HepG2 (cell line): Measurements from ENCODE around the gene GCH1. TPM values are rescaled to one million over a fixed set of nuclear protein-coding genes. Genes with fewer than 3 reads are reported as not detected.
A peak's percentile ranks its signal among the peaks of the same experiment; 100 is the strongest.

Experiments used
- ATAC-seq: fragments of 200-7000 bp; cut with Tn5 transposase; 3 replicates; pipeline ENCODE4 v1.9.1; 2020; ENCODE audit warnings: mild to moderate bottlenecking, moderate library complexity
- BruUV-seq: library from RNA; stranded (reverse); fragments of 400-500 nt; replicated peaks from 2 replicates; lab custom pipeline; 2021; lab: Mats Ljungman, UMichigan
- CTCF ChIA-PET: fragments of 300-600 bp; formaldehyde crosslinking; extraction: SDS; loops from one replicate; lab custom pipeline; 2021; ENCODE audit warnings: low total read pairs, inconsistent platforms, low intra/inter-chr PET ratio; lab: Yijun Ruan, JAX
- POLR2A ChIA-PET: fragments of 350-600 bp; sonication (Branson Sonifier 250); formaldehyde crosslinking; loops from one replicate; lab custom pipeline; 2020; ENCODE audit warnings: antibody characterized with exemption, inconsistent platforms; lab: Yijun Ruan, JAX
- DNase-seq: peaks from one replicate; pipeline ENCODE4 v3.0.0-alpha.2; 2015; ENCODE audit warnings: low spot score
- FAIRE-seq: peaks from 3 replicates; lab custom pipeline; 2011; peaks lifted over from hg19 to GRCh38; lab: Jason Lieb, UNC
- H2AFZ ChIP-seq: one replicate; pipeline ENCODE4 v1.6.1; 2011; ENCODE audit warnings: low read length, inconsistent platforms
- H3K27ac ChIP-seq: fragments of 300-600 bp; 3 replicates; pipeline ENCODE4 v1.8.0; 2011; ENCODE audit warnings: mixed run types, mild to moderate bottlenecking, mixed read lengths, low read length, inconsistent platforms; ENCODE audit not compliant: insufficient read depth; ENCODE audit errors: extremely low read length
- H3K27me3 ChIP-seq, 2 experiments: fragments of 200-600 bp in 1 of 2; 2 replicates in 1 of 2; 3 replicates in 1 of 2; pipeline versions ENCODE4 v1.6.0 to v1.8.0; 2011; ENCODE audit warnings: low read length in 2 of 2, mild to moderate bottlenecking in 2 of 2, moderate library complexity in 2 of 2, inconsistent platforms in 1 of 2; ENCODE audit not compliant: insufficient read depth in 2 of 2, control insufficient read depth in 1 of 2
- H3K36me3 ChIP-seq, 2 experiments: fragments of 200-600 bp in 1 of 2; replicated peaks in 1 of 2; 2 replicates in 1 of 2; 3 replicates in 1 of 2; pipeline versions ENCODE4 v1.5.1 to v1.8.0; 2011; ENCODE audit warnings: low read length in 2 of 2, inconsistent platforms in 1 of 2; ENCODE audit not compliant: insufficient read depth in 2 of 2, control insufficient read depth in 1 of 2
- H3K4me1 ChIP-seq: 2 replicates; pipeline ENCODE4 v1.5.1; 2012; ENCODE audit warnings: low read length, inconsistent platforms; ENCODE audit not compliant: insufficient read depth
- H3K4me2 ChIP-seq: 2 replicates; pipeline ENCODE4 v1.6.0; 2011; ENCODE audit warnings: low read depth, low read length, inconsistent platforms
- H3K4me3 ChIP-seq, 3 experiments: fragments of 200-600 bp in 1 of 3; sonication (generic), shearing (Covaris generic) in 1 of 3; replicated peaks in 1 of 3; 2 replicates each; pipeline ENCODE4 v1.5.1; 2011 to 2016; ENCODE audit warnings: low read length in 3 of 3, inconsistent platforms in 2 of 3, low read depth in 2 of 3, mild to moderate bottlenecking in 2 of 3, control low read depth in 1 of 3, mixed read lengths in 1 of 3; ENCODE audit not compliant: insufficient read depth in 1 of 3
- H3K79me2 ChIP-seq: one replicate; pipeline ENCODE4 v1.6.1; 2011; ENCODE audit warnings: low read length, inconsistent platforms; ENCODE audit not compliant: insufficient read depth
- H3K9ac ChIP-seq: 2 replicates; pipeline ENCODE4 v1.6.0; 2011; ENCODE audit warnings: mild to moderate bottlenecking, low read depth, low read length, inconsistent platforms; ENCODE audit not compliant: insufficient read depth
- H3K9me3 ChIP-seq: 2 replicates; pipeline ENCODE4 v1.5.1; 2012; ENCODE audit warnings: mild to moderate bottlenecking, low read length
- H4K20me1 ChIP-seq: 2 replicates; pipeline ENCODE4 v1.6.0; 2011; ENCODE audit warnings: inconsistent platforms, mild to moderate bottlenecking, low read length, moderate library complexity; ENCODE audit not compliant: insufficient read depth
- FOSL1 ChIP-seq: sonication (generic); formaldehyde crosslinking; IDR thresholded peaks from 2 replicates; pipeline ENCODE4 v1.9.0; 2021; ENCODE audit warnings: missing genetic modification reagents, borderline replicate concordance
- HMG20A ChIP-seq: IDR thresholded peaks from 2 replicates; pipeline ENCODE4 v1.6.1; 2016; ENCODE audit warnings: borderline replicate concordance
- HNRNPLL ChIP-seq: fragments of 200-400 bp; formaldehyde crosslinking; IDR thresholded peaks from 2 replicates; pipeline ENCODE4 v1.6.1; 2017; ENCODE audit warnings: mild to moderate bottlenecking, low read depth, low read length; ENCODE audit not compliant: poor library complexity, severe bottlenecking
- MAF1 ChIP-seq: sonication (generic); formaldehyde crosslinking; IDR thresholded peaks from 2 replicates; pipeline ENCODE4 v1.5.0; 2020; ENCODE audit warnings: missing genetic modification reagents, borderline replicate concordance
- MAFF ChIP-seq: IDR thresholded peaks from 2 replicates; pipeline ENCODE4 v1.6.1; 2011; ENCODE audit warnings: low read depth, low read length, improper control_type of control experiment
- MED8 ChIP-seq: sonication (generic); formaldehyde crosslinking; IDR thresholded peaks from 2 replicates; pipeline ENCODE4 v1.8.1; 2023; ENCODE audit warnings: mild to moderate bottlenecking, missing genetic modification reagents; ENCODE audit not compliant: insufficient replicate concordance
- NR2F1 ChIP-seq, 2 experiments: fragments of 450-650 bp in 1 of 2; formaldehyde crosslinking in 1 of 2; IDR thresholded peaks; 2 replicates each; pipeline versions ENCODE4 v1.5.0 to v1.6.1; 2016 to 2020; ENCODE audit warnings: mild to moderate bottlenecking in 1 of 2, missing compliant biosample characterization in 1 of 2, missing genetic modification reagents in 1 of 2, moderate library complexity in 1 of 2
- SKI ChIP-seq: fragments of 450-650 bp; IDR thresholded peaks from one replicate; pipeline ENCODE4 v1.6.1; 2018; ENCODE audit warnings: mild to moderate bottlenecking; ENCODE audit not compliant: partially characterized antibody
- SMAD3 ChIP-seq: sonication (generic); formaldehyde crosslinking; IDR thresholded peaks from 2 replicates; pipeline ENCODE4 v1.4.0; 2020; ENCODE audit warnings: missing genetic modification reagents
- STAT6 ChIP-seq: sonication (generic); formaldehyde crosslinking; IDR thresholded peaks from 2 replicates; pipeline ENCODE4 v1.4.0; 2020; ENCODE audit warnings: missing genetic modification reagents, mild to moderate bottlenecking, borderline replicate concordance
- TOPORS ChIP-seq: sonication (generic); formaldehyde crosslinking; IDR thresholded peaks from 2 replicates; pipeline ENCODE4 v1.8.0; 2023; ENCODE audit warnings: mild to moderate bottlenecking, missing genetic modification reagents
- ZFYVE20 ChIP-seq: sonication (generic); formaldehyde crosslinking; IDR thresholded peaks from 2 replicates; pipeline ENCODE4 v1.8.0; 2023; ENCODE audit warnings: low read depth, mild to moderate bottlenecking, moderate library complexity, missing genetic modification reagents, borderline replicate concordance
- ZMYM4 ChIP-seq: sonication (generic); formaldehyde crosslinking; IDR thresholded peaks from 2 replicates; pipeline ENCODE4 v1.8.1; 2023; ENCODE audit warnings: mild to moderate bottlenecking, missing genetic modification reagents
- ZNF616 ChIP-seq: sonication (generic); formaldehyde crosslinking; IDR thresholded peaks from 2 replicates; pipeline ENCODE4 v1.5.0; 2020; ENCODE audit warnings: low read depth, mild to moderate bottlenecking, missing genetic modification reagents
- ZNF629 ChIP-seq: sonication (generic); formaldehyde crosslinking; conservative IDR thresholded peaks from 2 replicates; pipeline ENCODE4 v1.5.0; 2020; ENCODE audit warnings: missing genetic modification reagents
- WGBS: methylation state at CpG from one replicate; pipeline ENCODE4 v1.1.6; 2017; ENCODE audit warnings: low lambda C conversion rate; 5-methylcytosine and 5-hydroxymethylcytosine counted together
- in situ Hi-C: cut with HindIII; loops from 2 replicates; pipeline ENCODE4 v1.10.0; 2017; ENCODE audit warnings: low pct_unique_long_range_greater_than_20kb; ENCODE audit not compliant: extremely low pct_ligation_motif_present
- intact Hi-C: fragments of 100-400 bp; cut with micrococcal nuclease; formaldehyde crosslinking; loops from one replicate; pipeline ENCODE4 v1.10.0; 2022; ENCODE audit not compliant: unreplicated experiment
- polyA plus RNA-seq, 8 experiments: library from polyadenylated mRNA; depleted of rRNA in 3 of 8; stranded (reverse) in 7 of 8; unstranded in 1 of 8; fragments of >200 nt; fragmentation: Illumina TruSeq in 4 of 8; extraction: Trizol in 4 of 8; gene quantifications; 2 replicates each; pipeline versions ENCODE4 v1.2.1 to v1.2.3, GENCODE V29; 2011 to 2016; ENCODE audit warnings: low read depth in 4 of 8, missing spikeins in 1 of 8, mixed read lengths in 1 of 8; ENCODE audit not compliant: insufficient read depth in 1 of 8
- total RNA-seq, 5 experiments: library from RNA; depleted of rRNA; stranded (reverse); fragments of >200 nt; fragmentation: Illumina TruSeq; extraction: Trizol; gene quantifications; 2 replicates each; pipeline ENCODE4 v1.2.3, GENCODE V29; 2016; ENCODE audit warnings: low read depth in 1 of 5
- TF ChIP-seq, protein P1 (sequence below): IDR thresholded peaks from 2 replicates; pipeline ENCODE4 v1.6.1; 2016; ENCODE audit warnings: low read depth, missing genetic modification reagents, missing compliant biosample characterization
- TF ChIP-seq, protein P2 (sequence below): sonication (generic); formaldehyde crosslinking; IDR thresholded peaks from 2 replicates; pipeline ENCODE4 v1.5.1; 2020; ENCODE audit warnings: missing genetic modification reagents, mild to moderate bottlenecking, borderline replicate concordance

GCH1 gene
- total and polyA plus RNA-seq, 2 of the 13 experiments (the other 11 are each of a cell fraction or from before 2014, with no cell fraction given): 15.0 to 25.2 TPM

DNA sequence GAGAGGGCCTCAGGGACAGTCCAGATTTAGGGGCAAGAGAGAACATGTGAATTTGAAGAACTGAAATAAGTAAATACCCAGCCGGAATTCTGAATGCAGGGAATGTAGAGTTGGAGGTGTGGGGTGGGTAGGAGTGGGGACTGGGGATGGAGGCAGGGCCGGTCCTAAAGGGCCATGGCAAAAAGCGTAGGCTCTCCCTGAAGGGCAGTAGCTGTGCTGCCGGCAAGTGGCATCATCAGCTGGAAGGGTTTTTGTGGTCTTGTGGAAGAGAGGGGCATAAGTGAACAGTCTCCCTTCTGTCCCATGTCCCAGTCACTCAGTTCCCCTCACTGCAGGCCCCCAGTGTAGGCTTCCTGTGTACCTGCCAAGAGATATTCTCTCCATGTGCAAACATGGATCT lies 104.6 kb downstream of the GCH1 start:
- Histone ChIP-seq H3K4me3 (no peak overlapping the region), H3K9me3 (peaks cover 9% of the 10 kb centered on the region; the same call in 1 of the 2 replicates), H2AFZ (no peak overlapping the region), H3K27me3 (no peaks in the 10 kb centered on the region; a peak in 1 of 5 replicates), H3K9ac (no peak overlapping the region), H3K4me1 (peaks cover 14% of the 10 kb centered on the region), H4K20me1 (no peaks in the 10 kb centered on the region), H3K4me2 (no peak overlapping the region), H3K36me3 (no peaks in the 10 kb centered on the region), H3K27ac (no peak overlapping the region), H3K79me2 (no peaks in the 10 kb centered on the region)
- no peak for TF ChIP-seq MAFF
- no peak for TF ChIP-seq ZMYM4 (CRISPR knock-in tag)
- TF ChIP-seq HMG20A (CRISPR knock-in tag): no peak
- no peak for TF ChIP-seq ZFYVE20 (CRISPR knock-in tag)
- TF ChIP-seq, protein P1, sequence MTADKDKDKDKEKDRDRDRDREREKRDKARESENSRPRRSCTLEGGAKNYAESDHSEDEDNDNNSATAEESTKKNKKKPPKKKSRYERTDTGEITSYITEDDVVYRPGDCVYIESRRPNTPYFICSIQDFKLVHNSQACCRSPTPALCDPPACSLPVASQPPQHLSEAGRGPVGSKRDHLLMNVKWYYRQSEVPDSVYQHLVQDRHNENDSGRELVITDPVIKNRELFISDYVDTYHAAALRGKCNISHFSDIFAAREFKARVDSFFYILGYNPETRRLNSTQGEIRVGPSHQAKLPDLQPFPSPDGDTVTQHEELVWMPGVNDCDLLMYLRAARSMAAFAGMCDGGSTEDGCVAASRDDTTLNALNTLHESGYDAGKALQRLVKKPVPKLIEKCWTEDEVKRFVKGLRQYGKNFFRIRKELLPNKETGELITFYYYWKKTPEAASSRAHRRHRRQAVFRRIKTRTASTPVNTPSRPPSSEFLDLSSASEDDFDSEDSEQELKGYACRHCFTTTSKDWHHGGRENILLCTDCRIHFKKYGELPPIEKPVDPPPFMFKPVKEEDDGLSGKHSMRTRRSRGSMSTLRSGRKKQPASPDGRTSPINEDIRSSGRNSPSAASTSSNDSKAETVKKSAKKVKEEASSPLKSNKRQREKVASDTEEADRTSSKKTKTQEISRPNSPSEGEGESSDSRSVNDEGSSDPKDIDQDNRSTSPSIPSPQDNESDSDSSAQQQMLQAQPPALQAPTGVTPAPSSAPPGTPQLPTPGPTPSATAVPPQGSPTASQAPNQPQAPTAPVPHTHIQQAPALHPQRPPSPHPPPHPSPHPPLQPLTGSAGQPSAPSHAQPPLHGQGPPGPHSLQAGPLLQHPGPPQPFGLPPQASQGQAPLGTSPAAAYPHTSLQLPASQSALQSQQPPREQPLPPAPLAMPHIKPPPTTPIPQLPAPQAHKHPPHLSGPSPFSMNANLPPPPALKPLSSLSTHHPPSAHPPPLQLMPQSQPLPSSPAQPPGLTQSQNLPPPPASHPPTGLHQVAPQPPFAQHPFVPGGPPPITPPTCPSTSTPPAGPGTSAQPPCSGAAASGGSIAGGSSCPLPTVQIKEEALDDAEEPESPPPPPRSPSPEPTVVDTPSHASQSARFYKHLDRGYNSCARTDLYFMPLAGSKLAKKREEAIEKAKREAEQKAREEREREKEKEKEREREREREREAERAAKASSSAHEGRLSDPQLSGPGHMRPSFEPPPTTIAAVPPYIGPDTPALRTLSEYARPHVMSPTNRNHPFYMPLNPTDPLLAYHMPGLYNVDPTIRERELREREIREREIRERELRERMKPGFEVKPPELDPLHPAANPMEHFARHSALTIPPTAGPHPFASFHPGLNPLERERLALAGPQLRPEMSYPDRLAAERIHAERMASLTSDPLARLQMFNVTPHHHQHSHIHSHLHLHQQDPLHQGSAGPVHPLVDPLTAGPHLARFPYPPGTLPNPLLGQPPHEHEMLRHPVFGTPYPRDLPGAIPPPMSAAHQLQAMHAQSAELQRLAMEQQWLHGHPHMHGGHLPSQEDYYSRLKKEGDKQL (CRISPR knock-in tag): no peak
- TF ChIP-seq SMAD3: no peak
- TF ChIP-seq ZNF616 (CRISPR knock-in tag): no peak
- TF ChIP-seq SKI: no peak
- no peak for TF ChIP-seq ZNF629 (CRISPR knock-in tag)
- TF ChIP-seq MED8 (CRISPR knock-in tag): no peak
- TF ChIP-seq NR2F1 (CRISPR knock-in tag; IDR thresholded peaks at IDR 0.05): no peak
- TF ChIP-seq MAF1 (CRISPR knock-in tag): no peak
- no peak for TF ChIP-seq TOPORS (CRISPR knock-in tag)
- TF ChIP-seq, protein P2, sequence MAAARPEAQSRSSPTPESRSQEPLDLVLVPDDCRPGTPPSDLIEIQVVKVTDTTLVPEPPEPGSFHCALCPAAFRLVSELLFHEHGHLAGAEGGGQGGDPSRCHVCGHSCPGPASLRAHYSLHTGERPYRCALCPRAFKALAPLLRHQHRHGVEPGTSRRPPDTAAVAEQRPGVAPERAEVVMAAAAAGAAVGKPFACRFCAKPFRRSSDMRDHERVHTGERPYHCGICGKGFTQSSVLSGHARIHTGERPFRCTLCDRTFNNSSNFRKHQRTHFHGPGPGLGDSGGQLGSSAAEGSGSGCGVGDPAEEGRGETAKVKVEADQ (CRISPR knock-in tag): no peak
- no peak for TF ChIP-seq HNRNPLL
- no peak for TF ChIP-seq FOSL1 (CRISPR knock-in tag)
- no peak for TF ChIP-seq STAT6 (CRISPR knock-in tag)
- no TSS peak for BruUV-seq
- intact Hi-C loops: no loop called here
- peak; percentile 54 for ATAC-seq
- in situ Hi-C loops: no loop called here
- FAIRE-seq: no peak
- ChIA-PET POLR2A (no interaction called here), CTCF (no interaction called here)
- 21% methylated on average over 4 of the region's 4 CpGs for WGBS
- no peak for DNase-seq
